ENCODE results near the gene FAM20B.

- TF ChIP-seq EZH2phosphoT487 (IDR thresholded peaks at IDR 0.05): no peak
- TF ChIP-seq, protein P1, sequence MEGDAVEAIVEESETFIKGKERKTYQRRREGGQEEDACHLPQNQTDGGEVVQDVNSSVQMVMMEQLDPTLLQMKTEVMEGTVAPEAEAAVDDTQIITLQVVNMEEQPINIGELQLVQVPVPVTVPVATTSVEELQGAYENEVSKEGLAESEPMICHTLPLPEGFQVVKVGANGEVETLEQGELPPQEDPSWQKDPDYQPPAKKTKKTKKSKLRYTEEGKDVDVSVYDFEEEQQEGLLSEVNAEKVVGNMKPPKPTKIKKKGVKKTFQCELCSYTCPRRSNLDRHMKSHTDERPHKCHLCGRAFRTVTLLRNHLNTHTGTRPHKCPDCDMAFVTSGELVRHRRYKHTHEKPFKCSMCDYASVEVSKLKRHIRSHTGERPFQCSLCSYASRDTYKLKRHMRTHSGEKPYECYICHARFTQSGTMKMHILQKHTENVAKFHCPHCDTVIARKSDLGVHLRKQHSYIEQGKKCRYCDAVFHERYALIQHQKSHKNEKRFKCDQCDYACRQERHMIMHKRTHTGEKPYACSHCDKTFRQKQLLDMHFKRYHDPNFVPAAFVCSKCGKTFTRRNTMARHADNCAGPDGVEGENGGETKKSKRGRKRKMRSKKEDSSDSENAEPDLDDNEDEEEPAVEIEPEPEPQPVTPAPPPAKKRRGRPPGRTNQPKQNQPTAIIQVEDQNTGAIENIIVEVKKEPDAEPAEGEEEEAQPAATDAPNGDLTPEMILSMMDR (IDR thresholded peaks at IDR 0.05): no peak
These were observed 83.0 kb downstream of the FAM20B start for GRCh38 chr1:179108644-179109043.
